ENCODE measurements around the gene KLK7.
"Not testable (repeated sequence)": the region's sequence is repeated elsewhere in the genome, so short reads cannot be mapped to it uniquely, and the experiment has no call there.

KLK7 gene

GRCh38 chr19:50975766-50976165, 8.0 kb downstream of the KLK7 start:
- no peak for DNase-seq (ENCODE audit: low spot score)

GRCh38 chr19:50974702-50975556, 8.8 kb downstream of the KLK7 start:
- DNase-seq (ENCODE audit: low spot score), result no peak

- no peak for DNase-seq (ENCODE audit: low spot score)
Measured at GRCh38 chr19:50972795-50973376, 10.8 kb downstream of the KLK7 start.

GRCh38 chr19:50969810-50970209, 13.9 kb downstream of the KLK7 start:
- not testable (repeated sequence) for DNase-seq (ENCODE audit: low spot score)

- DNase-seq (ENCODE audit: low spot score), result no peak
Measured at GRCh38 chr19:50969413-50969760, 14.3 kb downstream of the KLK7 start, which contains the start of gene KLK6. KLK6 (minus strand) TSS chr19:50969591; CDS start chr19:50968104, 1,487 bp downstream.

GRCh38 chr19:50968716-50969412, 14.9 kb downstream of the KLK7 start:
- no peak for DNase-seq (ENCODE audit: low spot score)

- DNase-seq (ENCODE audit: low spot score), result no peak
Measured at GRCh38 chr19:50967929-50968715, 15.6 kb downstream of the KLK7 start.

- DNase-seq (ENCODE audit: low spot score), result no peak
Measured at GRCh38 chr19:50964266-50964665, 19.5 kb downstream of the KLK7 start.

GRCh38 chr19:50963381-50963780, 20.3 kb downstream of the KLK7 start:
- no peak for DNase-seq (ENCODE audit: low spot score)

- DNase-seq (ENCODE audit: low spot score), result no peak
Measured at GRCh38 chr19:50962245-50962644, 21.5 kb downstream of the KLK7 start.

GRCh38 chr19:50959731-50960500, 23.8 kb downstream of the KLK7 start:
- DNase-seq (ENCODE audit: low spot score), result no peak

- DNase-seq (ENCODE audit: low spot score), result no peak
Measured at GRCh38 chr19:50957587-50957986, 26.1 kb downstream of the KLK7 start.

GRCh38 chr19:50952910-50953309, 30.8 kb downstream of the KLK7 start, which contains the start of gene KLK5:
KLK5 (minus strand) TSS chr19:50953038; CDS start chr19:50952657, 381 bp downstream.
- DNase-seq (ENCODE audit: low spot score), result no peak

GRCh38 chr19:50949861-50950260, 33.9 kb downstream of the KLK7 start:
- no peak for DNase-seq (ENCODE audit: low spot score)

GRCh38 chr19:50947123-50947522, 36.6 kb downstream of the KLK7 start:
- DNase-seq (ENCODE audit: low spot score), result no peak

- DNase-seq (ENCODE audit: low spot score), result no peak
Measured at GRCh38 chr19:50944795-50945194, 38.9 kb downstream of the KLK7 start.

GRCh38 chr19:50943074-50943828, 40.5 kb downstream of the KLK7 start:
- no peak for DNase-seq (ENCODE audit: low spot score)

- no peak for DNase-seq (ENCODE audit: low spot score)
Measured at GRCh38 chr19:50939596-50939995, 44.1 kb downstream of the KLK7 start.

- DNase-seq (ENCODE audit: low spot score), result no peak
Measured at GRCh38 chr19:50933640-50934039, 50.1 kb downstream of the KLK7 start.

- no peak for DNase-seq (ENCODE audit: low spot score)
Measured at GRCh38 chr19:50932690-50933083, 51.0 kb downstream of the KLK7 start.

Measured in left forelimb (tissue), 1 donor.